Right lobe of liver (tissue), 4 donors: ENCODE data around the gene MAD2L1BP.

ENCODE experiments used
- CTCF ChIP-seq, 4 donors: fragments of 200-600 bp in 3 of 4; fragments of 450-650 bp in 1 of 4; IDR thresholded peaks; one replicate each; pipeline versions ENCODE4 v1.5.1 to v1.8.0; 2016 to 2022; ENCODE audit warnings: antibody characterized with exemption in 4 of 4, mild to moderate bottlenecking in 2 of 4
- POLR2A ChIP-seq: fragments of 450-650 bp; IDR thresholded peaks from one replicate; pipeline ENCODE4 v1.6.1; 2017; ENCODE audit warnings: antibody characterized with exemption, mild to moderate bottlenecking
- donor health status: DM: no; HTN: no; CAD: no.
- donor health status: DM: no; HTN: no; CAD: no.
- donor health status: DM: no; HTN: yes; CAD: no.

- TF ChIP-seq CTCF (IDR thresholded peaks at IDR 0.05) (no peak), POLR2A (no peak)
Observed at GRCh38 chr6:43665376-43665775, 29.7 kb downstream of the MAD2L1BP start.
